Brain microvascular endothelial cell (primary cell): ENCODE measurements around the gene WBP2.
"Not testable (repeated sequence)": the region's sequence is repeated elsewhere in the genome, so short reads cannot be mapped to it uniquely, and the experiment has no call there.

ENCODE experiments used
- DNase-seq: peaks from one replicate; pipeline ENCODE4 v3.0.0-alpha.2; 2020
- H3K27ac ChIP-seq: fragments of 250-450 bp; sonication (Bioruptor Pico); 2 replicates; pipeline ENCODE4 v1.5.1; 2020; ENCODE audit warnings: mild to moderate bottlenecking, moderate library complexity
- H3K27me3 ChIP-seq: fragments of 250-450 bp; sonication (Bioruptor Pico); replicated peaks from 2 replicates; pipeline ENCODE4 v1.5.1; 2020; ENCODE audit warnings: mild to moderate bottlenecking
- H3K36me3 ChIP-seq: fragments of 250-450 bp; sonication (Bioruptor Pico); replicated peaks from 2 replicates; pipeline ENCODE4 v1.5.1; 2020; ENCODE audit warnings: mild to moderate bottlenecking
- H3K4me3 ChIP-seq: 2 replicates; pipeline ENCODE4 v1.5.1; 2011; ENCODE audit warnings: low read depth, mild to moderate bottlenecking, control low read depth, low read length, moderate library complexity
- in situ Hi-C: cut with HindIII; loops from 2 replicates; pipeline ENCODE4 v1.10.0; 2017; ENCODE audit warnings: low sequenced_read_pairs, low pct_ligation_motif_present
- TF ChIP-seq, protein P1 (sequence below): IDR thresholded peaks from 2 replicates; pipeline ENCODE4 v1.5.1; 2011; ENCODE audit warnings: low read depth, mild to moderate bottlenecking, moderate library complexity, low read length, control low read depth, inconsistent platforms; ENCODE audit errors: missing control alignments

Gene WBP2

GRCh38 chr17:75856062-75856756, 1.1 kb upstream of the WBP2 start:
- no peak for DNase-seq
- H3K36me3 ChIP-seq = peaks cover 4% of the 10 kb centered on the region
- TF ChIP-seq, protein P1, sequence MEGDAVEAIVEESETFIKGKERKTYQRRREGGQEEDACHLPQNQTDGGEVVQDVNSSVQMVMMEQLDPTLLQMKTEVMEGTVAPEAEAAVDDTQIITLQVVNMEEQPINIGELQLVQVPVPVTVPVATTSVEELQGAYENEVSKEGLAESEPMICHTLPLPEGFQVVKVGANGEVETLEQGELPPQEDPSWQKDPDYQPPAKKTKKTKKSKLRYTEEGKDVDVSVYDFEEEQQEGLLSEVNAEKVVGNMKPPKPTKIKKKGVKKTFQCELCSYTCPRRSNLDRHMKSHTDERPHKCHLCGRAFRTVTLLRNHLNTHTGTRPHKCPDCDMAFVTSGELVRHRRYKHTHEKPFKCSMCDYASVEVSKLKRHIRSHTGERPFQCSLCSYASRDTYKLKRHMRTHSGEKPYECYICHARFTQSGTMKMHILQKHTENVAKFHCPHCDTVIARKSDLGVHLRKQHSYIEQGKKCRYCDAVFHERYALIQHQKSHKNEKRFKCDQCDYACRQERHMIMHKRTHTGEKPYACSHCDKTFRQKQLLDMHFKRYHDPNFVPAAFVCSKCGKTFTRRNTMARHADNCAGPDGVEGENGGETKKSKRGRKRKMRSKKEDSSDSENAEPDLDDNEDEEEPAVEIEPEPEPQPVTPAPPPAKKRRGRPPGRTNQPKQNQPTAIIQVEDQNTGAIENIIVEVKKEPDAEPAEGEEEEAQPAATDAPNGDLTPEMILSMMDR = peak; percentile 38
- peak overlapping the region; percentile 84 for H3K27ac ChIP-seq
- no peaks in the 10 kb centered on the region for H3K27me3 ChIP-seq
- peak overlapping the region; percentile 92 for H3K4me3 ChIP-seq
- in situ Hi-C loops = no loop called here

DNA sequence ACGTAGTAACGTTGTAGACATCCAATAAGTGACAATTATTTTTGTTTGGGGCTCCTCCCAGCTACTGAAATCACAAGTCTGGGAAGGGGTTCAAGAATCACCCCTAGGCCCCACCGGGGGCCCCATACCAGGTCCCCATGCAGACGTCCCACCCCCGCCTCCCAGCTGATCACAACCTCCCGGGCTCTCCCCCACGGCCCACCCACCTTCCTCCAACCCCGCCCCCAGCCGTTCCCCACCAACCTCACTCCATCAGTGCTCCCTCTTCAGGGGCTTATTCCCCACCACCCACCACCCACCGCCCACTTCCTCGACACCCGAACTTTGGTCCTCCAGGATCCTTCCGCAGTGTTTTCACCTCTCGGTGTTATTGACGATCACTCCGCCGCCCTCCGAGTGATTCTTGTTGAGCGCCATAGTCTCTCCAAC, 240 bp downstream of the WBP2 start:
- TF ChIP-seq, protein P1 = peak; percentile 17
- in situ Hi-C loops = no loop called here
- no peaks in the 10 kb centered on the region for H3K27me3 ChIP-seq
- peaks cover 15% of the 10 kb centered on the region for H3K36me3 ChIP-seq
- peak overlapping the region; percentile 92 for H3K4me3 ChIP-seq
- DNase-seq = no peak
- H3K27ac ChIP-seq = peak overlapping the region; percentile 90

GRCh38 chr17:75854101-75854748, 910 bp downstream of the WBP2 start:
- H3K4me3 ChIP-seq = peak overlapping the region; percentile 92
- no peaks in the 10 kb centered on the region for H3K27me3 ChIP-seq
- H3K36me3 ChIP-seq = peaks cover 22% of the 10 kb centered on the region
- H3K27ac ChIP-seq = peak overlapping the region; percentile 90
- in situ Hi-C loops = no loop called here
- TF ChIP-seq, protein P1 = no peak
- peak; percentile 60 for DNase-seq

DNA sequence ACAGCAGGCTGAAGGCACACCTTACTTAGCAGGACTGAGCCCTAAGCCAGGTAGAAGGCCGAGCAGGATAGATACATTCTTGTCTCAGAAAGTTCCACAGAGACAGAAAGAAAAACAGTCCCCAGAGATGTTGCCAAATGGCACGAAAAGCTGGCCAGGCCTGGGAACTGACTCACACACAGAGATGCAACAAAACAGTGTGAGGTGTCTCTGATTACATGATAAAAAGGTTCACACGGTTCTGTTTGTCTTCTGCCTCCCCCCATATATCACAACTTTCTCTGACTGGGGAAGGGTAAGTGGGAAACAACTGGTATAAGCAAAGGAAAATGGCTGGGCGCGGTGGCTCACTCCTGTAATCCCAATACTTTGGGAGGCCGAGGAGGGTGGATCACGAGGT, 1.7 kb downstream of the WBP2 start:
- Histone ChIP-seq H3K27ac (peak overlapping the region; percentile 90), H3K4me3 (no peak overlapping the region), H3K27me3 (no peaks in the 10 kb centered on the region), H3K36me3 (peaks cover 30% of the 10 kb centered on the region)
- TF ChIP-seq, protein P1 = no peak
- DNase-seq = peak; percentile 86
- in situ Hi-C loops = no loop called here

DNA sequence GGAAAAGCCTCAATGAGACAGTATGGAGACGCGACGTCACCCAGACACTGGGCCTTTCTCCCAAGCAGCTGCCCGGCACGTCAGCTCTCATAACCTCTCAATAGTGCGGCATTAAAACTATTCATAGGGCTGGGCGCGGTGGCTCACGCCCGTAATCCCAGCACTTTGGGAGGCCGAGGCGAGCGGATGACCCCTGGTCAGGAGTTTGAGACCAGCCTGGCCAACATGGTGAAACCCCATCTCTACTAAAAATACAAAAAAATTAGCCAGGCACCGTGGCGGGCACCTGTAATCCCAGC, 3.5 kb downstream of the WBP2 start:
- H3K4me3 ChIP-seq, H3K27ac ChIP-seq, DNase-seq, H3K27me3 ChIP-seq, in situ Hi-C loops: not testable (repeated sequence)
- H3K36me3 ChIP-seq = peaks cover 46% of the 10 kb centered on the region

GRCh38 chr17:75850928-75851692, 4.0 kb downstream of the WBP2 start:
- in situ Hi-C loops = no loop called here
- no peaks in the 10 kb centered on the region for H3K27me3 ChIP-seq
- TF ChIP-seq, protein P1 = no peak
- H3K27ac ChIP-seq = no peak overlapping the region
- H3K4me3 ChIP-seq = no peak overlapping the region
- DNase-seq = no peak
- H3K36me3 ChIP-seq = peaks cover 51% of the 10 kb centered on the region
